Osteocyte (in vitro differentiated cells): Measurements from ENCODE around the gene ZNF532. TPM values are rescaled to one million over a fixed set of nuclear protein-coding genes. Genes with fewer than 3 reads are reported as not detected.

Experiments
- DNase-seq: peaks from one replicate; pipeline ENCODE4 v3.0.0; 2021; ENCODE audit warnings: mixed read lengths; ENCODE audit not compliant: unreplicated experiment; ENCODE audit errors: extremely low spot score
- H3K27ac Mint-ChIP-seq: one replicate; pipeline ENCODE4 v1.8.0; 2021; ENCODE audit warnings: mild to moderate bottlenecking, mixed read lengths; ENCODE audit not compliant: unreplicated experiment
- H3K27me3 Mint-ChIP-seq: one replicate; pipeline ENCODE4 v1.8.0; 2021; ENCODE audit warnings: mixed read lengths; ENCODE audit not compliant: unreplicated experiment
- H3K36me3 Mint-ChIP-seq: one replicate; pipeline ENCODE4 v1.8.0; 2021; ENCODE audit warnings: mixed read lengths; ENCODE audit not compliant: unreplicated experiment
- H3K4me1 Mint-ChIP-seq: one replicate; pipeline ENCODE4 v1.8.0; 2021; ENCODE audit warnings: mixed read lengths; ENCODE audit not compliant: unreplicated experiment
- H3K4me3 Mint-ChIP-seq: one replicate; pipeline ENCODE4 v1.8.0; 2021; ENCODE audit warnings: mild to moderate bottlenecking, moderate library complexity, mixed read lengths; ENCODE audit not compliant: unreplicated experiment
- H3K9me3 Mint-ChIP-seq: one replicate; pipeline ENCODE4 v1.8.0; 2021; ENCODE audit warnings: mixed read lengths; ENCODE audit not compliant: unreplicated experiment
- total RNA-seq: library from RNA; stranded (reverse); gene quantifications from 2 replicates; pipeline ENCODE4 v1.2.1, GENCODE V29; 2021
- TF ChIP-seq, protein P1 (sequence below): fragments of 200-600 bp; sonication (generic); IDR thresholded peaks from 2 replicates; pipeline ENCODE4 v1.5.0; 2021; ENCODE audit warnings: antibody characterized with exemption, mild to moderate bottlenecking, moderate library complexity

The ZNF532 gene
- total RNA-seq, 1 donor from 2014 or later: 92.7 TPM

DNA sequence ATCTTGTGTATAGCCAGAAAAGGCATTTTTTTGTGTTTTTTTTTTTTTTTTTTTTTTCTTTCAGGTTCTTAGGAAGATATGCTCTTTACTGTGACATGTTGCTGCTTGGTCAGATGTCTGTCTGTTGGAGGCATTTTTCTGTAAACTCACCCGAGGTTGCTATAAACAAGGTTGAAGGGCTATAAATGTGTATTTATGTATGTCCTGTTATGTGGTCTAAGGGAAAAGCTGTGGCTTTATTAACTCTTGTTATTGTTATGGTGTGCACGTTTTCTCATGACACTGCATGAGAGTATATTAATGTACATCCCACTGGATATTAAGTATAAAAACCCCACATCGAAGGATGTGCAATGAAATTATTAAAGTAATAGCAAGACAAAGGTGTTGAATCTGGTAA, 102.0 kb downstream of the ZNF532 start:
- H3K36me3 Mint-ChIP-seq: peaks cover 13% of the 10 kb centered on the region
- TF ChIP-seq, protein P1, sequence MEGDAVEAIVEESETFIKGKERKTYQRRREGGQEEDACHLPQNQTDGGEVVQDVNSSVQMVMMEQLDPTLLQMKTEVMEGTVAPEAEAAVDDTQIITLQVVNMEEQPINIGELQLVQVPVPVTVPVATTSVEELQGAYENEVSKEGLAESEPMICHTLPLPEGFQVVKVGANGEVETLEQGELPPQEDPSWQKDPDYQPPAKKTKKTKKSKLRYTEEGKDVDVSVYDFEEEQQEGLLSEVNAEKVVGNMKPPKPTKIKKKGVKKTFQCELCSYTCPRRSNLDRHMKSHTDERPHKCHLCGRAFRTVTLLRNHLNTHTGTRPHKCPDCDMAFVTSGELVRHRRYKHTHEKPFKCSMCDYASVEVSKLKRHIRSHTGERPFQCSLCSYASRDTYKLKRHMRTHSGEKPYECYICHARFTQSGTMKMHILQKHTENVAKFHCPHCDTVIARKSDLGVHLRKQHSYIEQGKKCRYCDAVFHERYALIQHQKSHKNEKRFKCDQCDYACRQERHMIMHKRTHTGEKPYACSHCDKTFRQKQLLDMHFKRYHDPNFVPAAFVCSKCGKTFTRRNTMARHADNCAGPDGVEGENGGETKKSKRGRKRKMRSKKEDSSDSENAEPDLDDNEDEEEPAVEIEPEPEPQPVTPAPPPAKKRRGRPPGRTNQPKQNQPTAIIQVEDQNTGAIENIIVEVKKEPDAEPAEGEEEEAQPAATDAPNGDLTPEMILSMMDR: no peak
- no peak for DNase-seq
- H3K27ac Mint-ChIP-seq: no peak overlapping the region
- H3K9me3 Mint-ChIP-seq: no peaks in the 10 kb centered on the region
- peaks cover 19% of the 10 kb centered on the region for H3K4me1 Mint-ChIP-seq
- no peak overlapping the region for H3K4me3 Mint-ChIP-seq
- H3K27me3 Mint-ChIP-seq: no peaks in the 10 kb centered on the region

- peaks cover 19% of the 10 kb centered on the region for H3K4me1 Mint-ChIP-seq
- H3K27ac Mint-ChIP-seq: no peak overlapping the region
- TF ChIP-seq, protein P1: no peak
- H3K36me3 Mint-ChIP-seq: peaks cover 11% of the 10 kb centered on the region
- DNase-seq: no peak
- no peaks in the 10 kb centered on the region for H3K27me3 Mint-ChIP-seq
- no peak overlapping the region for H3K4me3 Mint-ChIP-seq
- no peaks in the 10 kb centered on the region for H3K9me3 Mint-ChIP-seq
Measured at GRCh38 chr18:58967751-58968254, 103.1 kb downstream of the ZNF532 start.

GRCh38 chr18:58970943-58971790, 106.5 kb downstream of the ZNF532 start:
- peaks cover 8% of the 10 kb centered on the region for H3K4me1 Mint-ChIP-seq
- no peak for DNase-seq
- TF ChIP-seq, protein P1: no peak

DNA sequence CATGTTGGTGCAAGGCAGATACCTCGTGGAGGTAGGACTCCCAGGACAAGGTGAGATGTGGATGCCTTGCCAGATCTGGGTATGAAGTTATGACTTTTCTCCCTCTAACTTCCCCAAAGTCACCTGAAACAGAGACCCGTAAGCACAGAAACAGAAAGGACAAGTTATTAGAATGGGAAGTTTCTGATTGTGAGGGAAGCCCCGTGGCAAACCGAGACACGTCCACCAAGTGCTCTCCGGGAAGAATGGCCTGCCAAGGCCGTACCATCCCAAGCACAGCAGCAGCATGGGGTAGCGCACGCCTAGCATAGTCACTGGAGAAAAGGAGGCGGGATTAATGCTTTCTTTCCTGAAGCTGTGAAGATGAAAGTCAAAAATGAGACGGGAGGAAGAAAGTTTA, 110.6 kb downstream of the ZNF532 start:
- Mint-ChIP-seq H3K27ac (peak overlapping the region; percentile 69), H3K36me3 (peaks cover 16% of the 10 kb centered on the region), H3K27me3 (no peaks in the 10 kb centered on the region)

More at GRCh38 chr18:58970943-58971790, 106.5 kb downstream of the ZNF532 start:
- Mint-ChIP-seq H3K4me3 (no peak overlapping the region), H3K9me3 (no peaks in the 10 kb centered on the region), H3K27ac (no peak overlapping the region), H3K36me3 (peaks cover 10% of the 10 kb centered on the region), H3K27me3 (no peaks in the 10 kb centered on the region)

DNA sequence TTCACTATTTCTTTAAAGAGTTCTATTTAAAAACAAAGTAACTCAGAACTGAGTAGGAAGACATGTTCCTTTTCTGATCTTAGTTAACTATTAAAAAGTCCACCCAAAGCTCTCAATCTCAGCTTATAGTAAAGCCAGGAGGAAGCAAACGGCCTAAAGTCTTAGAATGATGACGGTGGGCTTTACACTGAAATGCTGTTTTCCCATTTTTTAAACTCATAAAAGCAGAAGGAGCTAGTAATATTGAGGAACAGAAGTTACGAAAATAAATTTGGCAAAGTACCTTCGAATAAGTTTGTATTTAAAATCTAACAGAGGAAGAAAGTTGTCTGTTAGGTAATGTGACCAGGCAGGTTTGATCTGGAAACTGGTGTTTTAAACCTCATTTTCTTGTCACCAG, 111.1 kb downstream of the ZNF532 start:
- H3K27ac Mint-ChIP-seq: peak overlapping the region; percentile 69
- H3K4me3 Mint-ChIP-seq: no peak overlapping the region
- no peaks in the 10 kb centered on the region for H3K27me3 Mint-ChIP-seq
- no peaks in the 10 kb centered on the region for H3K9me3 Mint-ChIP-seq
- DNase-seq: no peak
- peaks cover 10% of the 10 kb centered on the region for H3K4me1 Mint-ChIP-seq
- TF ChIP-seq, protein P1: no peak
- H3K36me3 Mint-ChIP-seq: peaks cover 19% of the 10 kb centered on the region

More for the DNA sequence above, 110.6 kb downstream of the ZNF532 start:
- Mint-ChIP-seq H3K4me1 (peaks cover 10% of the 10 kb centered on the region), H3K9me3 (no peaks in the 10 kb centered on the region), H3K4me3 (no peak overlapping the region)
- no peak for DNase-seq
- TF ChIP-seq, protein P1: no peak
